Natural killer cell (primary cell): ENCODE data around the gene PEPD. TPM values are rescaled to one million over a fixed set of nuclear protein-coding genes. Genes with fewer than 3 reads are reported as not detected.

Source experiments
- ATAC-seq, 3 donors: fragments of 150-1000 bp in 2 of 3; fragments of 200-7000 bp in 1 of 3; cut with Tn5 transposase; 1 replicate in 1 of 3; 2 replicates in 2 of 3; pipeline ENCODE4 v1.10.0; 2021; ENCODE audit warnings: mild to moderate bottlenecking in 2 of 3, moderate library complexity in 2 of 3
- DNase-seq, 2 donors: peaks; one replicate each; pipeline versions ENCODE4 v3.0.0 to v3.0.0-alpha.2; 2013 to 2021; ENCODE audit warnings: mixed read lengths in 1 of 2
- H3K27ac ChIP-seq: one replicate; pipeline ENCODE4 v1.5.1; 2013; ENCODE audit warnings: mild to moderate bottlenecking, low read length
- H3K27me3 ChIP-seq: one replicate; pipeline ENCODE4 v1.6.1; 2013; ENCODE audit warnings: low read length; ENCODE audit not compliant: control insufficient read depth, insufficient read depth
- H3K36me3 ChIP-seq: one replicate; pipeline ENCODE4 v1.6.1; 2013; ENCODE audit warnings: low read length; ENCODE audit not compliant: control insufficient read depth, insufficient read depth
- H3K4me1 ChIP-seq: one replicate; pipeline ENCODE4 v1.6.1; 2013; ENCODE audit warnings: low read length; ENCODE audit not compliant: control insufficient read depth, insufficient read depth
- H3K4me3 ChIP-seq: one replicate; pipeline ENCODE4 v1.5.1; 2013; ENCODE audit warnings: low read length
- H3K9me3 ChIP-seq: one replicate; pipeline ENCODE4 v1.6.1; 2013; ENCODE audit warnings: low read length; ENCODE audit not compliant: control insufficient read depth, insufficient read depth
- H3K27ac Mint-ChIP-seq, 2 donors: one replicate each; pipeline ENCODE4 v1.8.0; 2022; ENCODE audit warnings: mild to moderate bottlenecking in 2 of 2, mixed read lengths in 2 of 2, moderate library complexity in 1 of 2
- H3K27me3 Mint-ChIP-seq, 2 donors: one replicate each; pipeline ENCODE4 v1.8.0; 2022; ENCODE audit warnings: low read depth in 2 of 2, mixed read lengths in 2 of 2
- H3K36me3 Mint-ChIP-seq: one replicate; pipeline ENCODE4 v1.8.0; 2022; ENCODE audit warnings: mixed read lengths
- H3K4me1 Mint-ChIP-seq, 2 donors: one replicate each; pipeline ENCODE4 v1.8.0; 2022; ENCODE audit warnings: mixed read lengths in 2 of 2
- H3K4me3 Mint-ChIP-seq: one replicate; pipeline ENCODE4 v1.8.0; 2022; ENCODE audit warnings: mild to moderate bottlenecking, moderate library complexity, mixed read lengths
- H3K9me3 Mint-ChIP-seq, 2 donors: one replicate each; pipeline ENCODE4 v1.8.0; 2022; ENCODE audit warnings: mixed read lengths in 2 of 2
- CTCF ChIP-seq: fragments of 200-600 bp; IDR thresholded peaks from one replicate; pipeline ENCODE4 v1.8.0; 2022; ENCODE audit warnings: antibody characterized with exemption
- WGBS: methylation state at CpG from one replicate; pipeline ENCODE4 v1.1.7; 2013; ENCODE audit warnings: missing lambda C conversion rate; ENCODE audit not compliant: insufficient coverage; 5-methylcytosine and 5-hydroxymethylcytosine counted together
- intact Hi-C: fragments of 100-400 bp; cut with micrococcal nuclease; formaldehyde crosslinking; loops from one replicate; pipeline ENCODE4 v1.14.2; 2022
- total RNA-seq, 4 donors: library from RNA; stranded (reverse); fragments of 120-200 nt in 1 of 4; gene quantifications; one replicate each; pipeline versions ENCODE4 v1.2.3 to v1.2.4, GENCODE V29; 2013 to 2022

The PEPD gene
- total RNA-seq, 3 donors from 2014 or later (not counting 1 experiment from before 2014, with no cell fraction given), result 33.9 to 42.2 (median 40.9) TPM

GRCh38 chr19:33510462-33511194 is 11.0 kb downstream of the PEPD start:
- 91% methylated on average over 11 of the region's 11 CpGs for WGBS
- no peaks in the 10 kb centered on the region for H3K27me3 ChIP-seq
- no peaks in the 10 kb centered on the region for H3K36me3 ChIP-seq
- no peaks in the 10 kb centered on the region for H3K9me3 Mint-ChIP-seq
- intact Hi-C loops, result no loop called here
- no peak overlapping the region for H3K4me3 ChIP-seq
- TF ChIP-seq CTCF, result no peak
- no peak for ATAC-seq
- no peak for DNase-seq
- no peaks in the 10 kb centered on the region for H3K36me3 Mint-ChIP-seq
- H3K27ac ChIP-seq, result no peak overlapping the region
- H3K4me1 Mint-ChIP-seq, result peaks cover 7 to 50% of the 10 kb centered on the region in 2 donors
- peaks cover 15% of the 10 kb centered on the region for H3K4me1 ChIP-seq
- no peak overlapping the region for H3K4me3 Mint-ChIP-seq
- no peaks in the 10 kb centered on the region for H3K27me3 Mint-ChIP-seq
- no peak overlapping the region for H3K27ac Mint-ChIP-seq
- H3K9me3 ChIP-seq, result no peaks in the 10 kb centered on the region

- H3K36me3 Mint-ChIP-seq, result no peaks in the 10 kb centered on the region
- WGBS, result 96% methylated on average over 15 of the region's 15 CpGs
- H3K4me3 ChIP-seq, result no peak overlapping the region
- no peaks in the 10 kb centered on the region for H3K9me3 Mint-ChIP-seq
- ATAC-seq (no peak), DNase-seq (no peak)
- TF ChIP-seq CTCF, result no peak
- no peaks in the 10 kb centered on the region for H3K27me3 ChIP-seq
- no peak overlapping the region for H3K27ac ChIP-seq
- H3K4me1 Mint-ChIP-seq, result peaks cover 5 to 45% of the 10 kb centered on the region in 2 donors
- peaks cover 6% of the 10 kb centered on the region for H3K4me1 ChIP-seq
- H3K27ac Mint-ChIP-seq, result no peak overlapping the region
- intact Hi-C loops, result no loop called here
- no peak overlapping the region for H3K4me3 Mint-ChIP-seq
- no peaks in the 10 kb centered on the region for H3K9me3 ChIP-seq
- no peaks in the 10 kb centered on the region for H3K27me3 Mint-ChIP-seq
- H3K36me3 ChIP-seq, result no peaks in the 10 kb centered on the region
These were observed 11.8 kb downstream of the PEPD start for GRCh38 chr19:33509774-33510173.

- ATAC-seq (no peak), DNase-seq (no peak)
- H3K36me3 ChIP-seq, result no peaks in the 10 kb centered on the region
- Mint-ChIP-seq H3K9me3 (no peaks in the 10 kb centered on the region), H3K4me3 (no peak overlapping the region), H3K27me3 (no peaks in the 10 kb centered on the region), H3K36me3 (no peaks in the 10 kb centered on the region), H3K27ac (no peak overlapping the region), H3K4me1 (peaks cover 0 to 38% of the 10 kb centered on the region in 2 donors)
- no peak overlapping the region for H3K4me3 ChIP-seq
- no peak for TF ChIP-seq CTCF
- intact Hi-C loops, result no loop called here
- H3K27me3 ChIP-seq, result no peaks in the 10 kb centered on the region
- 94% methylated on average over 12 of the region's 12 CpGs for WGBS
- no peaks in the 10 kb centered on the region for H3K4me1 ChIP-seq
- no peaks in the 10 kb centered on the region for H3K9me3 ChIP-seq
- no peak overlapping the region for H3K27ac ChIP-seq
These were observed 12.5 kb downstream of the PEPD start for GRCh38 chr19:33508941-33509614.
